ENCODE measurements around the gene ZIC5.

Gene ZIC5

GRCh38 chr13:99930925-99931324 is 40.6 kb downstream of the ZIC5 start:
- DNase-seq (ENCODE audit: low spot score): no peak

GRCh38 chr13:99929866-99930265 is 41.7 kb downstream of the ZIC5 start:
- no peak for DNase-seq (ENCODE audit: low spot score)

- no peak for DNase-seq (ENCODE audit: low spot score)
Observed at GRCh38 chr13:99926014-99926731, 45.4 kb downstream of the ZIC5 start.

GRCh38 chr13:99923877-99924582 is 47.5 kb downstream of the ZIC5 start:
- no peak for DNase-seq (ENCODE audit: low spot score)

GRCh38 chr13:99922631-99923404 is 48.7 kb downstream of the ZIC5 start:
- DNase-seq (ENCODE audit: low spot score): no peak

GRCh38 chr13:99919132-99919531 is 52.4 kb downstream of the ZIC5 start:
- DNase-seq (ENCODE audit: low spot score): no peak

- peak; percentile 58 for DNase-seq (ENCODE audit: low spot score)
Observed at GRCh38 chr13:99916366-99917103, 55.0 kb downstream of the ZIC5 start.

GRCh38 chr13:99913167-99913566 is 58.4 kb downstream of the ZIC5 start:
- DNase-seq (ENCODE audit: low spot score): no peak
